GM12878 (cell line): ENCODE results near the gene SKA3. TPM values are rescaled to one million over a fixed set of nuclear protein-coding genes. Genes with fewer than 3 reads are reported as not detected.

Experiments used
- ATAC-seq: fragments of 200-7000 bp; cut with Tn5 transposase; 3 replicates; pipeline ENCODE4 v1.9.1; 2020; ENCODE audit warnings: mild to moderate bottlenecking, moderate library complexity
- Bru-seq: library from RNA; stranded (reverse); fragments of 400-500 nt; gene quantifications from one replicate; lab custom pipeline; 2021; lab: Mats Ljungman, UMichigan
- BruChase-seq, 2 experiments: library from RNA; stranded (reverse); fragments of 400-500 nt; gene quantifications; one replicate each; lab custom pipeline; 2021; lab: Mats Ljungman, UMichigan
- BruUV-seq: library from RNA; stranded (reverse); fragments of 400-500 nt; replicated peaks from 2 replicates; lab custom pipeline; 2021; lab: Mats Ljungman, UMichigan
- CTCF ChIA-PET: fragments of 300-600 bp; sonication (Branson Sonifier 250); formaldehyde crosslinking; extraction: SDS; loops from one replicate; lab custom pipeline; 2021; ENCODE audit warnings: inconsistent platforms; lab: Yijun Ruan, JAX
- POLR2A ChIA-PET: fragments of 350-600 bp; formaldehyde crosslinking; extraction: SDS; loops from one replicate; lab custom pipeline; 2021; ENCODE audit warnings: inconsistent platforms; lab: Charles Lee
- RAD21 ChIA-PET: fragments of 300-600 bp; sonication (Branson Sonifier 250); formaldehyde crosslinking; loops from one replicate; lab custom pipeline; 2023; ENCODE audit warnings: antibody characterized with exemption; ENCODE audit not compliant: unreplicated experiment; lab: Charles Lee
- SMC1A ChIA-PET: fragments of 300-600 bp; sonication (Branson Sonifier 250); formaldehyde crosslinking; loops from one replicate; lab custom pipeline; 2023; ENCODE audit not compliant: unreplicated experiment, uncharacterized antibody; lab: Charles Lee
- DNase-seq: peaks from one replicate; pipeline ENCODE4 v3.0.0-alpha.2; 2011; ENCODE audit warnings: low read depth, low spot score
- FAIRE-seq: peaks from 3 replicates; lab custom pipeline; 2011; peaks lifted over from hg19 to GRCh38; lab: Jason Lieb, UNC
- H2AFZ ChIP-seq: 2 replicates; pipeline ENCODE4 v1.6.0; 2011; ENCODE audit warnings: low read depth, low read length, control low read depth; ENCODE audit not compliant: control insufficient read depth
- H3K27ac ChIP-seq: 2 replicates; pipeline ENCODE4 v1.5.1; 2011; ENCODE audit warnings: control low read depth; ENCODE audit not compliant: control insufficient read depth, insufficient read depth
- H3K27me3 ChIP-seq, 2 experiments: replicated peaks in 1 of 2; 2 replicates each; pipeline versions ENCODE4 v1.6.0 to v1.6.1; 2011; ENCODE audit warnings: low read length in 1 of 2; ENCODE audit not compliant: control insufficient read depth in 2 of 2, insufficient read depth in 2 of 2
- H3K36me3 ChIP-seq, 2 experiments: 2 replicates each; pipeline ENCODE4 v1.5.1; 2011; ENCODE audit warnings: low read length in 1 of 2; ENCODE audit not compliant: control insufficient read depth in 2 of 2, insufficient read depth in 2 of 2
- H3K4me1 ChIP-seq: 2 replicates; pipeline ENCODE4 v1.6.1; 2011; ENCODE audit warnings: mild to moderate bottlenecking, low read length, moderate library complexity, mixed read lengths; ENCODE audit not compliant: control insufficient read depth, insufficient read depth
- H3K4me2 ChIP-seq: 2 replicates; pipeline ENCODE4 v1.6.0; 2011; ENCODE audit warnings: control low read depth; ENCODE audit not compliant: control insufficient read depth, insufficient read depth
- H3K4me3 ChIP-seq: fragments of 200-600 bp; sonication (generic); 2 replicates; pipeline ENCODE4 v1.5.1; 2016
- H3K79me2 ChIP-seq: 2 replicates; pipeline ENCODE4 v1.6.0; 2011; ENCODE audit warnings: low read length; ENCODE audit not compliant: control insufficient read depth, insufficient read depth
- H3K9ac ChIP-seq: 2 replicates; pipeline ENCODE4 v1.8.0; 2011; ENCODE audit warnings: low read length, control low read depth, mixed read lengths; ENCODE audit not compliant: control insufficient read depth, insufficient read depth
- H3K9me3 ChIP-seq: replicated peaks from 3 replicates; pipeline ENCODE4 v1.5.1; 2011; ENCODE audit warnings: mild to moderate bottlenecking, low read length; ENCODE audit not compliant: control insufficient read depth, insufficient read depth
- H4K20me1 ChIP-seq: 2 replicates; pipeline ENCODE4 v1.6.0; 2011; ENCODE audit not compliant: control insufficient read depth, insufficient read depth
- BRCA1 ChIP-seq: IDR thresholded peaks from 2 replicates; pipeline ENCODE4 v1.6.1; 2011; ENCODE audit warnings: low read depth, low read length, improper control_type of control experiment
- EGR1 ChIP-seq, 2 experiments: IDR thresholded peaks; 1 replicate in 1 of 2; 2 replicates in 1 of 2; pipeline ENCODE4 v1.6.1; 2011 to 2012; ENCODE audit warnings: low read depth in 2 of 2, low read length in 2 of 2, borderline replicate concordance in 1 of 2, mild to moderate bottlenecking in 1 of 2, moderate library complexity in 1 of 2
- FOS ChIP-seq: IDR thresholded peaks from 3 replicates; pipeline ENCODE4 v1.6.1; 2011; ENCODE audit warnings: borderline replicate concordance; ENCODE audit not compliant: insufficient read length; ENCODE audit errors: extremely low read depth
- HDAC2 ChIP-seq: fragments of 200-600 bp; sonication (generic); IDR thresholded peaks from 2 replicates; pipeline ENCODE4 v1.6.1; 2017
- POLR2A ChIP-seq: IDR thresholded peaks from 2 replicates; pipeline ENCODE4 v1.6.1; 2011; ENCODE audit warnings: low read depth, mild to moderate bottlenecking, low read length
- RAD21 ChIP-seq: IDR thresholded peaks from 2 replicates; pipeline ENCODE4 v1.6.1; 2011; ENCODE audit warnings: mild to moderate bottlenecking, low read depth, low read length, moderate library complexity; ENCODE audit not compliant: insufficient read depth
- RBBP5 ChIP-seq: fragments of 200-600 bp; sonication (generic); conservative IDR thresholded peaks from 2 replicates; pipeline ENCODE4 v1.6.1; 2016
- RCOR1 ChIP-seq: conservative IDR thresholded peaks from 2 replicates; pipeline ENCODE4 v1.6.1; 2012; ENCODE audit warnings: low read depth, low read length, improper control_type of control experiment
- TCF12 ChIP-seq: IDR thresholded peaks from 2 replicates; pipeline ENCODE4 v1.6.1; 2011; ENCODE audit warnings: low read depth, mild to moderate bottlenecking, low read length
- ZNF217 ChIP-seq: fragments of 450-650 bp; IDR thresholded peaks from 2 replicates; pipeline ENCODE4 v1.6.1; 2017; ENCODE audit warnings: antibody characterized with exemption, mild to moderate bottlenecking
- WGBS: methylation state at CpG from one replicate; pipeline ENCODE4 v1.1.6; 2016; ENCODE audit warnings: low lambda C conversion rate; ENCODE audit not compliant: insufficient replicate concordance, insufficient coverage; ENCODE audit errors: missing lambda C conversion rate; 5-methylcytosine and 5-hydroxymethylcytosine counted together
- in situ Hi-C: fragments of 300-500 bp; cut with MboI; formaldehyde crosslinking; loops from 9 replicates; pipeline ENCODE4 v1.14.3; 2018; ENCODE audit warnings: mixed read lengths
- intact Hi-C: fragments of 100-400 bp; cut with micrococcal nuclease; formaldehyde crosslinking; loops from one replicate; pipeline ENCODE4 v1.14.2; 2022; ENCODE audit not compliant: unreplicated experiment
- long read RNA-seq, 2 experiments: library from polyadenylated mRNA; unstranded; transcript quantifications; one replicate each; pipeline ENCODE4 v2.0.0, GENCODE V29; 2019 to 2020
- polyA minus RNA-seq, 3 experiments: library from RNA; depleted of rRNA, polyadenylated mRNA; stranded (reverse); fragments of >200 nt; gene quantifications; 2 replicates each; pipeline ENCODE4 v1.2.3, GENCODE V29; 2011
- polyA plus RNA-seq, 11 experiments: library from polyadenylated mRNA; depleted of rRNA in 4 of 11; unstranded in 6 of 11; stranded (reverse) in 5 of 11; fragments of >200 nt; fragmentation: Nextera tagmentation in 4 of 11; fragmentation: Illumina TruSeq in 1 of 11; extraction: Ambion mirVana in 4 of 11; extraction: Trizol in 1 of 11; gene quantifications; 1 replicate in 1 of 11; 2 replicates in 10 of 11; pipeline versions ENCODE4 v1.2.1 to v1.2.3, GENCODE V29; 2011 to 2016; ENCODE audit warnings: inconsistent platforms in 2 of 11, missing spikeins in 2 of 11, low read depth in 1 of 11
- total RNA-seq, 4 experiments: library from RNA; depleted of rRNA in 3 of 4; stranded (reverse); fragments of >200 nt in 3 of 4; fragmentation: Illumina TruSeq in 1 of 4; extraction: Trizol in 1 of 4; gene quantifications; 2 replicates each; pipeline versions ENCODE4 v1.2.1 to v1.2.3, GENCODE V29; 2013 to 2021
- TF ChIP-seq, protein P1 (sequence below): IDR thresholded peaks from 2 replicates; pipeline ENCODE4 v1.6.1; 2012; ENCODE audit warnings: low read depth, low read length, improper control_type of control experiment
- TF ChIP-seq, protein P2 (sequence below): fragments of 450-650 bp; IDR thresholded peaks from 2 replicates; pipeline ENCODE4 v1.6.1; 2017; ENCODE audit warnings: low read depth, mild to moderate bottlenecking, moderate library complexity
- TF ChIP-seq, protein P3 (sequence below): fragments of 450-650 bp; IDR thresholded peaks from 2 replicates; pipeline ENCODE4 v1.6.1; 2018; ENCODE audit warnings: mild to moderate bottlenecking, low read depth, moderate library complexity; ENCODE audit not compliant: partially characterized antibody

Gene SKA3
- total RNA-seq (2013; cell fraction: nucleolus; rRNA removed): 13.3 and 17.5 TPM in 2 replicates
- 24.5 and 28.0 TPM in 2 replicates for total RNA-seq (2014; rRNA removed)
- 26.2 and 27.1 TPM in 2 replicates for total RNA-seq (2014; rRNA removed; fragmentation: Illumina TruSeq; extraction: Trizol)
- 25.7 and 26.2 TPM in 2 replicates for total RNA-seq (2021)
- 8.0 TPM for polyA plus RNA-seq (2011; ENCODE audit: low read depth)
- polyA plus RNA-seq (2011; rRNA removed): 27.0 and 45.3 TPM in 2 replicates
- polyA plus RNA-seq (2011; cell fraction: cytosol; rRNA removed): 11.5 and 14.1 TPM in 2 replicates
- polyA plus RNA-seq (2011; cell fraction: nucleus; rRNA removed): 9.8 and 11.4 TPM in 2 replicates
- 8.7 and 12.4 TPM in 2 replicates for polyA plus RNA-seq (2012)
- polyA plus RNA-seq (2014; fragmentation: Illumina TruSeq; extraction: Trizol): 36.3 and 41.8 TPM in 2 replicates
- 10 to 100 TPM; 13.5 to 15.1 TPM for polyA plus RNA-seq (2014; fragmentation: Nextera tagmentation; extraction: Ambion mirVana)
- 21.6 and 25.4 TPM in 2 replicates for polyA plus RNA-seq (2014; rRNA removed)
- polyA plus RNA-seq (2016; fragmentation: Nextera tagmentation; extraction: Ambion mirVana): 10 to 100 TPM; 59.0 to 69.7 TPM
- polyA minus RNA-seq (2011; rRNA and poly(A)+ RNA removed): 16.7 and 22.7 TPM in 2 replicates
- 13.9 and 17.0 TPM in 2 replicates for polyA minus RNA-seq (2011; cell fraction: cytosol; rRNA and poly(A)+ RNA removed)
- polyA minus RNA-seq (2011; cell fraction: nucleus; rRNA and poly(A)+ RNA removed): 6.5 and 7.5 TPM in 2 replicates
- percentile 63 among the genes with signal in this experiment for Bru-seq, nascent RNA
- BruChase-seq, experiment 1, labeled RNA remaining after a 6-hour chase: percentile 61 among the genes with signal in this experiment
- percentile 69 among the genes with signal in this experiment for BruChase-seq, experiment 2, labeled RNA remaining after a 2-hour chase
- long read RNA-seq, experiment 1, transcript SKA3-202 (9 exons, 2,919 nt): major isoform, 8 of 34 reads
- long read RNA-seq, experiment 1, partial matches to known transcripts: 12 of 34 reads
- long read RNA-seq, experiment 1, other reads (novel, unspliced or antisense): 9 of 34 reads
- long read RNA-seq, experiment 2, transcript SKA3-203 (8 exons, 2,745 nt): minor isoform, 6 of 99 reads
- long read RNA-seq, experiment 2, transcript SKA3-202 (9 exons, 2,919 nt): major isoform, 22 of 99 reads
- long read RNA-seq, experiment 2, transcript SKA3-204 (3 exons, 750 nt): minor isoform, 6 of 99 reads
- long read RNA-seq, experiment 2, transcript SKA3-201 (8 exons, 2,803 nt): minor isoform, 8 of 99 reads
- long read RNA-seq, experiment 2, partial matches to known transcripts: 35 of 99 reads
- long read RNA-seq, experiment 2, other reads (novel, unspliced or antisense): 22 of 99 reads

DNA sequence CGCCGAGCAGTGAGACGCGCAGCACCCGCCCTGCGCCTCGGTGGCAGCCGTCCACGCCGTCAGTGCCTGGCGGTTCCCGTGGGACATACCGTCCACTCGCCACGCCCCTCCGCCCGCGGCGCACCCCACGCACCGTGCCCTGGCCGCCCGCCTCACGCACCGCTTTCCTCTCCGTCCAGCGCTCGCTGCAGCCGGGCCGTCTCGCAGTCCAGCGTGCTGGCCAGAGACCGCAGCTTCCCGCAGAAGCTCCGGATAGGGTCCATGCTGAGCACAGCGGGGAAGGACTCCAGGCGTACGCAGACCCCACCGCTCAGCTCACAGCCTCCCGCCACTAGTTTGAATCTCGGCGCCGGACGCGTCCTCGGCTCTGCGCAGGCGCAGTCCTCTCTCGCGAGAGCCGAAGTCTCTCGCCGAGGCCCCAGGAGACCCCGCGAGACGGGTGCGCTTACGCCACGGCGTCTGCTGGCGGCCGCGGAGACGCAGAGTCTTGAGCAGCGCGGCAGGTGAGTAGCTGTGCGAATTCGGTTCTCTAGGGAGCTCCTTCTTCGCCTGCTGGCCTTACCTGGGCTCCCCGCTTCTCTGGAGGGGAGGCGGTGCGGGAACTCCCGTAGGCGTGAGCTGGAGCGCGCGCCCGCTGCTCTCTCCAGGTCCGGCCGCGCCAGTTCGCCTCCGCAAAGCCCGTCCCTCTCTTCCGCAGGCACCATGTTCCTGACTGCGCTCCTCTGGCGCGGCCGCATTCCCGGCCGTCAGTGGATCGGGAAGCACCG lies at the start of gene SKA3, which contains the start of gene MRPL57:
TSS of gene SKA3 (minus strand) at position 338 of the 767 bp plus-strand sequence. CDS start at position 263, 75 bp downstream.
TSS of gene MRPL57 (plus strand) at position 444 of the 767 bp plus-strand sequence. CDS start at position 703, 259 bp downstream.
- no TSS peak for BruUV-seq
- POLR2A ChIA-PET: interaction anchor here (0.6 to 2.1 kb wide), 8 partner anchors 8 to 229 kb away, joined by 3 to 9 read pairs (median 4); no protein-coding TSS in a partner anchor
- peak within 1 kb of the TSS; percentile 89 for H3K4me3 ChIP-seq
- in situ Hi-C loops (loop anchor here (5.0 kb wide), 1 partner anchor 234 kb away; no protein-coding TSS in a partner anchor), intact Hi-C loops (loop anchor here (5.0 kb wide), 2 partner anchors 121 to 426 kb away; partner anchors contain the start of gene MICU2)
- peaks cover 43% of the 10 kb centered on the region for H3K79me2 ChIP-seq
- H3K9me3 ChIP-seq: no peaks in the 10 kb centered on the region
- ATAC-seq (peak; percentile 94), DNase-seq (peak; percentile 79), FAIRE-seq (peak; percentile 70)
- peak within 1 kb of the TSS; percentile 85 for H3K4me2 ChIP-seq
- H3K36me3 ChIP-seq: no peaks in the 10 kb centered on the region; a peak in 1 of 4 replicates
- H3K4me1 ChIP-seq: no peaks in the 10 kb centered on the region
- no peaks in the 10 kb centered on the region for H3K27me3 ChIP-seq
- RAD21 ChIA-PET: interaction anchor here (1.0 to 2.0 kb wide), 9 partner anchors 27 to 304 kb away, joined by 3 to 11 read pairs (median 6); no protein-coding TSS in a partner anchor
- 7% methylated on average over 84 of the region's 93 CpGs for WGBS
- CTCF ChIA-PET: interaction anchor here (0.7 to 2.6 kb wide), 13 partner anchors 10 to 300 kb away, joined by 3 to 12 read pairs (median 8); no protein-coding TSS in a partner anchor
- peak within 1 kb of the TSS; percentile 99 for H2AFZ ChIP-seq
- SMC1A ChIA-PET: interaction anchor here (0.7 to 2.6 kb wide), 9 partner anchors 14 to 300 kb away, joined by 3 to 6 read pairs (median 4); partner anchors contain the start of gene ZDHHC20
- peak within 1 kb of the TSS; percentile 93 for H3K27ac ChIP-seq
- no peaks in the 10 kb centered on the region for H4K20me1 ChIP-seq
- peak within 1 kb of the TSS; percentile 93 for H3K9ac ChIP-seq
- TF ChIP-seq, protein P1, sequence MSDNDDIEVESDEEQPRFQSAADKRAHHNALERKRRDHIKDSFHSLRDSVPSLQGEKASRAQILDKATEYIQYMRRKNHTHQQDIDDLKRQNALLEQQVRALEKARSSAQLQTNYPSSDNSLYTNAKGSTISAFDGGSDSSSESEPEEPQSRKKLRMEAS: no peak
- no peak for TF ChIP-seq RBBP5
- TF ChIP-seq EGR1 (IDR thresholded peaks at IDR 0.05; ENCODE audit: borderline replicate concordance in 1 of 2, low read depth in 2 of 2, low read length in 2 of 2): peak in 1 of 2 experiments; percentile 10; a peak in 2 of 3 replicates
- peak; percentile 98 for TF ChIP-seq POLR2A
- TF ChIP-seq TCF12: no peak
- 0 out of 2 replicates have a peak, but pooled peaks have one; percentile 55 for TF ChIP-seq HDAC2
- TF ChIP-seq, protein P2, sequence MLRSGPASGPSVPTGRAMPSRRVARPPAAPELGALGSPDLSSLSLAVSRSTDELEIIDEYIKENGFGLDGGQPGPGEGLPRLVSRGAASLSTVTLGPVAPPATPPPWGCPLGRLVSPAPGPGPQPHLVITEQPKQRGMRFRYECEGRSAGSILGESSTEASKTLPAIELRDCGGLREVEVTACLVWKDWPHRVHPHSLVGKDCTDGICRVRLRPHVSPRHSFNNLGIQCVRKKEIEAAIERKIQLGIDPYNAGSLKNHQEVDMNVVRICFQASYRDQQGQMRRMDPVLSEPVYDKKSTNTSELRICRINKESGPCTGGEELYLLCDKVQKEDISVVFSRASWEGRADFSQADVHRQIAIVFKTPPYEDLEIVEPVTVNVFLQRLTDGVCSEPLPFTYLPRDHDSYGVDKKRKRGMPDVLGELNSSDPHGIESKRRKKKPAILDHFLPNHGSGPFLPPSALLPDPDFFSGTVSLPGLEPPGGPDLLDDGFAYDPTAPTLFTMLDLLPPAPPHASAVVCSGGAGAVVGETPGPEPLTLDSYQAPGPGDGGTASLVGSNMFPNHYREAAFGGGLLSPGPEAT: peak; percentile 68
- TF ChIP-seq BRCA1: peak; percentile 99
- no peak for TF ChIP-seq FOS
- TF ChIP-seq ZNF217: no peak
- no peak for TF ChIP-seq RAD21
- peak; percentile 100 for TF ChIP-seq RCOR1
- TF ChIP-seq, protein P3, sequence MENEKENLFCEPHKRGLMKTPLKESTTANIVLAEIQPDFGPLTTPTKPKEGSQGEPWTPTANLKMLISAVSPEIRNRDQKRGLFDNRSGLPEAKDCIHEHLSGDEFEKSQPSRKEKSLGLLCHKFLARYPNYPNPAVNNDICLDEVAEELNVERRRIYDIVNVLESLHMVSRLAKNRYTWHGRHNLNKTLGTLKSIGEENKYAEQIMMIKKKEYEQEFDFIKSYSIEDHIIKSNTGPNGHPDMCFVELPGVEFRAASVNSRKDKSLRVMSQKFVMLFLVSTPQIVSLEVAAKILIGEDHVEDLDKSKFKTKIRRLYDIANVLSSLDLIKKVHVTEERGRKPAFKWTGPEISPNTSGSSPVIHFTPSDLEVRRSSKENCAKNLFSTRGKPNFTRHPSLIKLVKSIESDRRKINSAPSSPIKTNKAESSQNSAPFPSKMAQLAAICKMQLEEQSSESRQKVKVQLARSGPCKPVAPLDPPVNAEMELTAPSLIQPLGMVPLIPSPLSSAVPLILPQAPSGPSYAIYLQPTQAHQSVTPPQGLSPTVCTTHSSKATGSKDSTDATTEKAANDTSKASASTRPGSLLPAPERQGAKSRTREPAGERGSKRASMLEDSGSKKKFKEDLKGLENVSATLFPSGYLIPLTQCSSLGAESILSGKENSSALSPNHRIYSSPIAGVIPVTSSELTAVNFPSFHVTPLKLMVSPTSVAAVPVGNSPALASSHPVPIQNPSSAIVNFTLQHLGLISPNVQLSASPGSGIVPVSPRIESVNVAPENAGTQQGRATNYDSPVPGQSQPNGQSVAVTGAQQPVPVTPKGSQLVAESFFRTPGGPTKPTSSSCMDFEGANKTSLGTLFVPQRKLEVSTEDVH: no peak
